Stimulated activated CD4-positive, alpha-beta T cell treated with anti-CD3 and anti-CD28 coated beads, Interleukin-4, amount 100 ng/mL, for 1 hour (primary cell): Measurements from ENCODE around the gene INPP5J.
"Not testable (repeated sequence)": the region's sequence is repeated elsewhere in the genome, so short reads cannot be mapped to it uniquely, and the experiment has no call there.

Source experiments
- DNase-seq: peaks from one replicate; pipeline ENCODE4 v3.0.0-alpha.2; 2020

Gene INPP5J

DNA sequence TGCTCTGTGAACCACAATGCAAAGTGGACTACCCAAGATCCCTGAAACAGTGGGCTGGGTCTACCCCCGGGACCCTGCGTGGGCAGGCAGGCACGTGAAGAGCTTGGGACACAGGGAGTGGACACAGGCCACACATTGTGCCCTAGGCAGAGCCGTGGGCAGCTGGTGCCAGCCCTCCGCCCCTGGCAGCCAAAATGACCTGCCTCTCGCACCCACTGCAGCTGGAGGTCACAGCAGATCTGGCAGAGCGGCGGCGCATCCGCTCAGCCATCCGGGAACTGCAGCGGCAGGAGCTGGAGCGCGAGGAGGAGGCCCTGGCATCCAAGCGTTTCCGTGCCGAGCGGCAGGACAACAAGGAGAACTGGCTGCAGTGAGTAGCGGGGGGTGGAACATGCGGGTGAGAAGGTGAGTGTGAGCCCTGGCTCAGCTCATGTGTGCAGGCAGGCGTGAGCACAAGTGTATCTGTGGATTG lies 35.0 kb upstream of the INPP5J start:
- DNase-seq = no peak

DNA sequence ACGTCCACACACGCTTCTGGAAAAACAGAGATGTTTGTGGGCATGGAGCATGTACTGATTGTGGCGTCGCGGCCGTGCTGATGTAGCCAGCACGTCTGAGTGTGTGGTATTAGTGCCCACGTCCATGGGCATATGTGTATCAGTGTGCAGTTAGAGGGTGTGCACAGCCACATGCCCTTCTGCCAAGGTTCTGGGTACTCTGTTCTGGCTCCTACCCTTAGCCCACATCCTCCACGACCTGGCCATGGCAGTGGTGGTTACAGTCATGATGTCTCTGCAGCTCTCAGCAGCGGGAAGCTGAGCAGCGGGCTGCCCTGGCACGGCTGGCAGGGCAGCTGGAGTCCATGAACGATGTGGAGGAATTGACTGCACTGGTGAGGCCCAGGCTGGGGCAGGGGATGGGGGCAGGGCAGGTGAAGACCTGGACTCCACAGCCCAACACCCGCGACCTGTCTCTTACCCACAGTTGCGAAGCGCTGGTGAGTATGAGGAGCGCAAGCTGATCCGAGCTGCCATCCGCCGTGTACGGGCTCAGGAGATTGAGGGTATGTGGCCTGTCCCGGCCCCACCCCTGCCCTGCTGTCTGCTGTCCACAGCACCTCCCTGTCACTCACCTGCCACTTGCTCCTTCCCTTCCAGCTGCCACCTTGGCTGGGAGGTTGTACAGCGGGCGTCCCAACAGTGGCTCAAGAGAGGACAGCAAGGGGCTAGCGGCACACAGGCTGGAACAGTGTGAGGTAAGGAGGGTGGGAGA lies 34.4 kb upstream of the INPP5J start:
- no peak for DNase-seq

DNA sequence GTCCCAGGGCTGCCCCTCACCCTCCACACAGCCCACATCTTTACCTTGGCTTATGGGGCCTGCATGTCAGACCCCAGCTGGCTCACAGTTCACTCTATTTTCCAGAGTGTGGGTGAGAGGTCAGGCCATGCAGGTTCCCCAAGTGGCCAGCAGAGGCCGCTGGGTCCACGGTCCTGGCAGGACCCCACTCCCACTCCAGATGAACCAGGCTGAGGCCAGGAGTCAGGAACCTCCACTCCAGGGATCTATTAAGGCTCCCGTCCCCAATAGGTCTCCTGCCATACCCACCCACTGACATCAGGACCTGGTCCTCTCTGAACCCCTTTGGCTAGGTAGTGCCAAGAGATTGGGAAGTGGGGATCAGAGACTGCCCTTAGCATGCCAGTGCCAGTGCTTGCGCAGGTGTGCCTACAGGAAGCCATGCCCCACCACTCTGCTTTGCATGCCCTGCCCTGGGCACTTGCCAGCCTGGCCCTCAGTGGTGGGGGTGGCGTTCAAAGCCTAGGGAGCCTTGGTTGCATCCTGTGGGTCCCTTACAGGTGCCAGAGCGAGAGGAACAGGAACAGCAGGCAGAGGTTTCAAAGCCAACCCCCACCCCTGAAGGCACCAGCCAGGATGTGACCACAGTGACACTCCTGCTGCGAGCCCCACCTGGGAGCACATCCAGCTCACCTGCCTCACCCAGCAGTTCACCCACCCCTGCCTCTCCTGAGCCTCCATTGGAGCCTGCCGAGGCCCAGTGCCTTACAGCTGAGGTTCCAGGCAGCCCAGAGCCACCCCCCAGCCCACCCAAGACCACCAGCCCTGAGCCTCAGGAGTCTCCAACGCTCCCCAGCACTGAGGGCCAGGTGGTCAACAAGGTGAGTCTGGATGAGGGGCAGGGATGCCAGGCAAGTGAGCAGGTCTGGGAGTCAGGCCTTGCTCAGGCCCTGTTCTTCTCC lies 33.3 kb upstream of the INPP5J start:
- peak; percentile 32 for DNase-seq

DNA sequence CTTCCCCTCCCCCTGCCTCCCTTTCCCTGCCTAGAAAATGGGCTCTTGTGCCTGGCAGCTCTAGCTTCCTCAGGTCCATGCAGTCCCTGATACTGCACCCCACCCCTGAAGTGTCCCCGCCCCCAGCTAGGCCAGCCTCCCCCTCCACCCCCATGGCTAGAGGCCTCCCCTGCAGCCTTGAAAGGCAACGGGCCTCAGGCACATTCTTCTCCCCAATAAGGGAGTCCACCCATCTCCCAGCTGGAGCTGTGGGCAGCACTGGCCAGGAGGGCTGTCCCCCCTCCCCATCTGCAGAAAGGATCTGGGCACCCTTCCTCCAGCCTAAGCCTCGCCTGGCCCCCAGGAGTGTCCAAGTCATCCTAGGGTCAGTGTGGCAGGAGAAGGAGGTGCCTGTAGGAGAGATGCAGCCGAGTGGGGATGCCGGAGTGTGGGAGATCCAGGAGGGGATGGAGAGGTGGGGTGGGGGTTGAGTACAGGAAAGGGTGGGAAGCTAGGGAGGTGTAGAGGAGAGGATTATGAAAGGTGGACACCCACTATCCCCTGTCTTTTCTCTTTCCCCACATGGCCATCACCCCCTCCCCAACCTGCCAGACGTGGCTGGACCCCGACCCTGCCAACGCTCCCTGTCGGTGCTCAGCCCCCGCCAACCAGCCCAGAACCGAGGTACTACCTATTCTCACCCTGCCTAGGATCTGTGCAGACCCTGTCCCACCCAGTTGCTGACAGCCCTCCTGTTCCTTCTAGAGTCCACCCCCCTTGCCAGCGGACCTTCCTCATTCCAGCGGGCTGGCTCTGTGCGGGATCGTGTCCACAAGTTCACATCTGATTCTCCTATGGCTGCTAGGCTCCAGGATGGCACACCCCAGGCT lies 32.3 kb upstream of the INPP5J start:
- DNase-seq = no peak

DNA sequence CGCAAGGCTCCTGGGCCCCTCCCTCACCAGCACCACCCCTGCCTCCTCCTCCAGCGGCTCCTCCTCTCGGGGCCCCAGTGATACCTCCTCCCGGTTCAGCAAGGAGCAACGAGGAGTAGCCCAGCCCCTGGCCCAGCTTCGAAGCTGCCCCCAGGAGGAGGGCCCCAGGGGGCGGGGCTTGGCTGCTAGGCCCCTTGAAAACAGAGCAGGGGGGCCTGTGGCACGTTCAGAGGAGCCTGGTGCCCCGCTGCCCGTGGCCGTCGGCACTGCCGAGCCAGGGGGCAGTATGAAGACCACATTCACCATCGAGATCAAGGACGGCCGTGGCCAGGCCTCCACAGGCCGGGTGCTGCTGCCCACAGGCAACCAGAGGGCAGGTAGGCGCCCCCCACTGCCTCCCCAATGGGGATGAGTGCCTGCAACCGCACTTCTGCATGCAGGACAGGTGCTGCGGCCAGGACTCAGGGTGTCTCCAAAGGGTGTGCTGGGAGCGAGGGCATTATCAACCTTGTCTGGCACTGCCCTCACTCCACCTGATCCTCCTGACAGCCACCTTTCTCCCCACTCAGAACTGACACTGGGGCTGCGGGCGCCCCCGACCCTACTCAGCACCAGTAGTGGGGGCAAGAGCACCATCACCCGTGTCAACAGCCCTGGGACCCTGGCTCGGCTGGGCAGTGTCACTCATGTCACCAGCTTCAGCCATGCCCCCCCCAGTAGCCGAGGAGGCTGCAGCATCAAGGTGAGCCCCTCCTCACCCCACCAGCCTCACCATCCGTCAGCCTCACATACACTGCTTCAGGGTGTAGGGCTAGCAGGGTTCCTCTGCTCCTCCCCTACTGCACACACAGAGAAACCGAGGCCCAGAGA lies 31.4 kb upstream of the INPP5J start:
- no peak for DNase-seq

DNA sequence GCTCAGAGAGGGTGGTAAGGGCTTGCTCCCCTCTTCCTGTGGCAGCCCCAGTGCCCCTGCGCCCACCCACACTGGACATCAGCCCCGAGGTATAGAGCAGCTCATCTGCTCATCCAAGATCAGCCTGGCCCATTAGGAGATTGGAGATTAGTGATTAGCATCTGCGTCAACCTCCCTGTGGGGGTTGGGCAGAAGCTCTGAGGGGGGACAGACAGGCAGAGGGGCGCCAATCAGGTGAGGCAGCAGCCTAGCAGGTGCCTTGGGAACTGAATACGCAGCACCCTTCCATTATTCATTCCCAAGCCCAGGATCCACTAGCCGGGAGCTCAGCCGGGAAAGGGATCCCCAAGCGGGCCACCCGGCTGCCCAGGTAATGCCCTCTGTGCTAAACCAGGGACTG lies 30.6 kb upstream of the INPP5J start:
- DNase-seq = no peak

DNA sequence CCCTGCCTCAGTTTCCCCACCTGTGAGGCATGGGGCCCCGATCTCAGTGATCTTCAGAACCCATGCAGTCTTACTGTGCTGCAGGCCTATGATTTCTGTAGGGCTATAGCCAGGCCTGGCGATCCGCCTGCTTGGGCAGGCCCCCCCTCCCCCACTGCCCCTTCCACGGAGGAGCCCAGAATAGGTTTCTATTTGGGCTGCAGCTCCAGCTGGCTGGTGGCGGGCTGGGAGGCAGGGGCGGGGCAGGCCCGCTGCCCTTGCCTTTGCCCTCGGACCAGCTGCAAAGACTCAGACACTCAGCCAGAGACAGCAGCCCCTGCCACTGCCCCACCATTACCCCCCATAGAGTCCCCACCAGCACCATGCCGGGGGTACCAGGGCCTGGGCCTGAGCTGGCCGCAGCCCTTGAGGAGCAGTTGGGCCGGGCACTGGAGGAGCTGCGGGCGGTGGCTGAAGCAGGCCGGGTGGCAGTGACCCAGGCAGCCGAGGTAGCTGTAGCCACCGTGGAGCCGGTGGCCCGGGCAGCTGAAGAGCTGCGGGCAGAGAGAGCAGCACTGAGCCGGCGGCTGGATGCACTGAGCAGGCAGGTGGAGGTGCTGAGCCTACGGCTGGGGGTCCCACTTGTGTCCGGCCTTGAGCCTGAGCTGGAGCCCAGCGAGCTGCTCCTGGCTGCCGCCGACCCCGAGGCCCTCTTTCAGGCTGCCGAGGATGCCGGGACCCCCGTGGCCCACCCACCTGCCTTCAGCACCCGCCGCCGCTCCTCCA lies 29.5 kb upstream of the INPP5J start:
- no peak for DNase-seq

DNA sequence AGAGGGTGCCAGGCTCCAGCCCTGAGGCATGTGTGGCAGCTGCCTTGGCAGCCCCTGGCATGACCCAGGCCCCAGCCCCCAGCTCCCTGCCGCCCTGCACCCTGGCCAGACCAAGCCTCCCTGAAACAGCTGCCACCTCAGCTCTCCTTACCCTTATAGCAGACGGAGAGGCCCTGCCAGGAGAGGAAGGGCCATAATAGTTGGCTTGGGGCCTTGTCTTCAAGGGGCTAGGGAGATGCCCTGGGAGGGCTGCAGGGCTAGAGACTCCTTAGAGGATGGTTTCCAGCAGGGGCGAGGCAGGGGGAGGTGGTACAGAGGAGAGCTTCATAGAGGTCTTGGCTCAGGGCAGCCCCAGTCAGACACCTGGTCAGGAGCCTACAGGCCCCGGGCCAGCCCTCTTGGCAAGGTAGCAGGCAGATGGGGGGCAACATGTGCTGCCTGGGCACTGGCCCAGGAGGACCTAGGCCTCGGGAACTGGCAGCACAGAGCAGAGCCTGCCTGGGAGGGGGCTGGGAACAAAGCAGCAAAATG lies 28.7 kb upstream of the INPP5J start:
- no peak for DNase-seq

DNA sequence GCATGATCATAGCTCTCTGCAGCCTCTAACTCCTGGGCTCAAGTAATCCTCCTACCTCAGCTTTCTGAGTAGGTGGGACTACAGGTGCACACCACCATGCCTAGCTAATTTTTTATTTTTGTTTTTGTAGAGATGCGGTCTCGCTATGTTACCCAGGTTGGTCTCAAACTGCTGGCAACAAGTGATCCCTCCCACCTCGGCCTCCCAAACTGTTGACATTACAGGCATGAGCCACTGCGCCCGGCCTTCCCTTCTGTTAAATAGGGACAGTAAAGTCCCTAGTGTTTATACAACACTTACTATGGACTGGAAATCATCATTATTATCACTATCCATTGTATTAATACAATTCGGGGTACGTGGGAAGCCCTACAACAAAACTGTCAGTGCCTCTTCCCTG lies 28.0 kb upstream of the INPP5J start:
- no peak for DNase-seq

DNA sequence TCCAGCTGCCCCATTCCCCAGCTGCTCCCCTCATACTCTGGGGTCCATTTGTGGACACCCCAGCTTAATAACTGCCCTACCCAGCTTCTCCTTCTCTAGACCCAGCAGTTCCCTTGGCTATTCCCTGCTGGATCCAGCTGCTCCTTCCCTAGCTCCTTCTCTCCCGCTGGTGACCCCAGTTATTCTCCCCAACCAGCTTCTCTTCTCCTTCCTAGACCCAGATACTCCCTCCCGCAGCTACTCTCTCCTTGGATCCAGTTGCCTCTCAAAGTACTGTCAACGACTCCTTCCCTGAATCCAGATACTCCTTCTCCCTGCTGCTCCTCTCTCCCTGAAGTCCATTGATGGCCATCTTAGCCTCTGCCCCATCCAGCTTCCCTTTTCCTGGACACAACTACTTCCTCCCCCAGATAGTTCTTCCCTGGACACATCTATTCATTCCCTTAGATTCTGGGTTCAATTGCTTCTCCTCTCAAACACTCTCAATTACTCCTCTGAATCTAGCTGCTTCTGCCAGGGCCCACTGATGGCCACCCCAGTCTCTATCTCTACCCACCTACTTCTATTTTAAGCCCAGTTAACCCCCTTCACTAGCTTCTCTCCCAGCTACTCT lies 27.0 kb upstream of the INPP5J start:
- DNase-seq = no peak

DNA sequence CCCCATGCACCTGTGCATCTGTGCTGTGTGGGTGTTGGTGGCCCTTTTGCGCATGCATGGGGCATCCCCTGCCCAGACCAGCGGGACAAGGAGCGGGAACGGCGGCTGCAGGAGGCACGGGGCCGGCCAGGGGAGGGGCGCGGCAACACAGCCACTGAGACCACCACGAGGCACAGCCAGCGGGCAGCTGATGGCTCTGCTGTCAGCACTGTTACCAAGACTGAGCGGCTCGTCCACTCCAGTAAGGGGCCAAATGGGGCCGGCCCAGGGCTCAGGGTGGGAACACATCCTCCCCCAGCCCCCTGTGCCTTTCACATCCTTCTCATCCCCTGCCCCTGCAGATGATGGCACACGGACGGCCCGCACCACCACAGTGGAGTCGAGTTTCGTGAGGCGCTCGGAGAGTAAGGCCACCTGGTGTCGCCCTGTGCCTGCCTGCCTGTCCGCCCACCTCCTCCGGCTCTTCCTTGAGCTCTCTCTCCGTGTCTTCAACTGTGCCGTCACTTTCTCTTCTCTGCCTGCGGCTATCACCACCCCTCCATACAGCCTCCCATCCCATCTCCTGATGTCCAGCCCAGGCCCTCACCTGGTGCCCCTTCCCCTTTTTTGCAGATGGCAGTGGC lies 26.0 kb upstream of the INPP5J start:
- DNase-seq = no peak

DNA sequence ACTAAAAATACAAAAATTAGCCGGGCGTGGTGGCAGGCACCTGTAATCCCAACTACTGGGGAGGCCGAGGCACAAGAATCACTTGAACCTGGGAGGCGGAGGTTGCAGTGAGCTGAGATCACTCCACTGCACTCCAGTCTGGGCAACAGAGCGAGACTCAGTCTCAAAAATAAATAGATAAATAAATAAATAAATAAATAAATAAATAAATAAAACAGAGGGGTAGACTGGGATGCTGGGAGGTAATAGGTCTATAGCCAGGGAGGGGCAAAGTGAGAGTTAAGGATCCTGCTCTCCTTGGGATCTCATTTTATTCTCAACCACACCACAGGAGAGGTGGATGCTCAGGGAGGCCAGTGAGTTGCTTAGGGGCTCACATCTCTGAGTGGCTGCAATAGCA lies 25.2 kb upstream of the INPP5J start:
- not testable (repeated sequence) for DNase-seq

DNA sequence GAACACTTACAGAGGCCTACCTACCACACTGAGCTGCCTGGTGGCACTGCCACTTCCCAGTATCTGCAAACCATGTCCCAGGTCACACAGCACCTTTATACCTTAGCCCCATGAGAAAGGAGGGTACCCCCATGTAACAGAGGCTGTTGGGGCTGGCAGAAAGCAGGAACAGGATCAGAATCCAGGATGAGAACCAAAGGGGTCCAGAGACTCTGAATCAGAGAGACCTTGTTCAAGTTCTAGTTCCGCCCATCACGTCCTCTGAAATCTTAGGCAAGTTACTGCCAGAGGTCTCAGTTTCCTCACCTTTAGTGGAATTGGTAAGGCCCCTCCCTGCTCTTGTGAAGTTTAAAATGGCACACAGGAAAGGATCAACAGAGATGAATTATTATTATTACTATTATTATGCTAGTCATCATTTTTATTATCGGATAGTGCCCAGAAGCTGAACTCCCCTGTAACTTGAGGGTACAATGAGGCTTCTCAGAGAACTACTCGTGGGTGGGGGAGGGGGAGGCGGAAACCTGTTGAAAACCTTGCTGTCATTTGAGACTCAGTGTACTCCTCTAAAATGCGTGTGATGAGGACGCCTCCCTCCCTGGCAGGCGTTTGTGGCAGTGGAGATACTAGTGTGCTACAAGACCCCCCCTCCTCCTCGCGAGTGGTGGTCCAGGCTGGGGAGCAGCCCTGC lies 24.7 kb upstream of the INPP5J start:
- no peak for DNase-seq

DNA sequence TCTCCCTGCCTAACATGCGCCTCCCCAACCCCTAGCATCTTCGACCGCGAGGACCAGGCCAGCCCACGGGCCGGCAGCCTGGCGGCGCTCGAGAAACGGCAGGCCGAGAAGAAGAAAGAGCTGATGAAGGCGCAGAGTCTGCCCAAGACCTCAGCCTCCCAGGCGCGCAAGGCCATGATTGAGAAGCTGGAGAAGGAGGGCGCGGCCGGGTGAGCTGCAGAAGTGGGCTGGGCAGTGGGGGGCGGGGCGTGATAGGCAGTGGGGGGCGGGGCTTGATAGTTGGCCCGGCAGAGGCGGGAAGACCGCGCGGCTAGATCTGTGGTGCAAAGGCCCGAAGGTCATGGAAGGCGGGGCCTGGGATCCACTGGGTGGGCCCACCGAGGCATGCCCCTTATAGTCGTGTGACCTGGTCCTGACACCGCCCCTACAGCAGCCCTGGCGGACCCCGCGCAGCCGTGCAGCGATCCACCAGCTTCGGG lies 24.1 kb upstream of the INPP5J start:
- no peak for DNase-seq

DNA sequence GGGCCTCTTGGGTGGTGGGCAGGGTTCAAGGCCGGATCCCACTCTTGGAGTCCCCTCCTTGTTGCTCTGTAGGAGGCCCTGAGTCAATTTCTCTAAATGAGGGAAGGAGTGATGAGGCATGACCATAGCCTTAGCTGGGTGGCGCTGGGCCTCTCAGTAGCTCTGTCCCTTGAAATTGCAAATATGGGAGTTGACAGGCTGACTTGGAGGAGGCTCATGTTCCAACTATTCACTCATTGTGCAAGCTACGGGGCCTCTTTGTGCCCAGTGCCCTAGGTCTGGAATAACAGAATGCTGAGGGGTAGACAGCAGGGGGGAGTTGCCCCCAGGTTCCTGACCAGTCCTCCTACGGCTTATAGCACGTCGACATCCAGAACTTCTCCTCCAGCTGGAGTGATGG lies 23.4 kb upstream of the INPP5J start:
- no peak for DNase-seq

DNA sequence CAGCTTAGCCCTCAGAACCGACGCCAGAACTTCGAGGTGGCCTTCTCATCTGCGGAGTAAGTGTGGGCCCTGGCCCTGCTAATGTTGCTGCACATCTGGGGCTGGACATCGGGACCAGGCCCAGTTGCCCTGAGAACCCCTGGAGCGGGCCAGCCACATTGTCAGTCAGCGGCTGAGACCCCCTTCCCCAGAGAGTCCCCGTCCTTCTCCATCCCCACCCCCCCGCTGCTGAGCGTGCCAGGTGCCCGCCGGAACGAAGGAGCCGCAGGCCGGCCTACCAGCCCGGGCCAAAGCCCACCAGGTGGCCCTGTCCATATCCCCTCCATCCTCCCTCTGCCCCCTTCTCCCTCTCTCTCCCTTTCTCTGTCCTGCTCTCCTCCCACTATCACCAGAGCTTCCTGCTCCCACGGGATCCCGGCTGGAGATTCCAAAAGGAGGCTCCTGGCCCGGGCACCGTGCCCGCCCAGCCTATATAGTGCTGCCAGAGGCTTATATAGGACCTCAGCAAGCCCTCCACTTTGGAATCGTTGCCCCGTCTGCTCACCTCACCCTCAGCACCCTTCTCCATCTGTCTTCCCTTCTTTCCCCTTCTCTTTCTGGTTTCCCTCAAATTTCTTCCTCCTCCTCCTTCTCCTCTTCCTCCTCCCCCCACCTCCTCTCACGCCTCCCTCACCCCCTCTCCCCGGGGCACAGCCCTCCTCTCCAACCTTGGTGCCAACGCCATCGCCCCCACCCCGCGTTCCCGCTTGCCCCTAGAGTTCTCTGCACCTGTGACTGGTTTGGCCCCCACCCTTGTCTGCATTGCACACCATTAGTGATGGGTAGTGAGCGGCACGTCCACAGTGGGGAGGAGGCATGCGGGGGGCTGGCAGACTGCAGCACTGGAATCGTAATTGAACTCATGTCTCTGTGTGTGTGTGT lies 22.7 kb upstream of the INPP5J start:
- DNase-seq = no peak

DNA sequence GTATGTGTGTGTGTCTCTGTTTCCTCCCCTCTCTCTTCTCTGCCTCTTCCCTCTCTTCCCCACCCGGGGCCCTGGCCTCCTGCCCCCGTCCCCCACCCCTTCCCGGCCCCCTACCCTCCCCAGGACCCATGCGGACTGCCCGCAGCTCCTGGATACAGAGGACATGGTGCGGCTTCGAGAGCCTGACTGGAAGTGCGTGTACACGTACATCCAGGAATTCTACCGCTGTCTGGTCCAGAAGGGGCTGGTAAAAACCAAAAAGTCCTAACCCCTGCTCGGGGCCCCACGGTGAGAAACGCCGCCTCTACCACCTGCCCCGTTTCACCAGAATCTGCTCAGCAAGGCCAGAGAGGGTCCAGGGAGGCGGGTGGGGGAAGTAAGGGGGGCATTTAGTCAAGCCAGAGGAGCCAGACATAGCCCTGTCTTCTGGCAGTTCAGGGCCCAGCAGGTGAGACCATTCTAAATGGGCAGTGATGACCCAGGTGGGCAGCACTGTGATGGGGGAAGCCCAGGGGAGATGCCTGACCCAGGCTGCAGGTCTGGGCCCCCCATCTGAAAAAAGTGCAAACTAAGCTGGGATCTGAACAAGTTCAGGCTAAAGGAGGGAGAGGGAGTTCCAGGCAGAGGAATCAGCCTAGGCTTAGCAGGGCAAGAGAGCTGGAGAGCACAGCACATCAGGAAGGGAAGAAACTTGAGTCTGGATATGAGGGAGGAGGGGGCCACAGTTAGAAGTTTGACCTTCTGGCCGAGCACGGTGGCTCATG lies 21.8 kb upstream of the INPP5J start:
- no peak for DNase-seq
